Spleen (tissue), 11 donors: ENCODE results near the gene GSDMA. TPM values are rescaled to one million over a fixed set of nuclear protein-coding genes. Genes with fewer than 3 reads are reported as not detected.

Experiments used
- DNase-seq: peaks from one replicate; pipeline ENCODE4 v3.0.0-alpha.2; 2020
- H3K27ac ChIP-seq, 8 donors: fragments of 200-600 bp; sonication (generic) in 7 of 8; 1 replicate in 4 of 8; 2 replicates in 4 of 8; pipeline versions ENCODE4 v1.5.0 to v1.8.0; 2016 to 2021; ENCODE audit warnings: inconsistent platforms in 4 of 8, mild to moderate bottlenecking in 4 of 8, moderate library complexity in 1 of 8
- H3K27me3 ChIP-seq, 7 donors: fragments of 200-600 bp; sonication (generic) in 6 of 7; replicated peaks in 1 of 7; 1 replicate in 4 of 7; 2 replicates in 3 of 7; pipeline versions ENCODE4 v1.5.0 to v1.8.0; 2016 to 2021; ENCODE audit warnings: inconsistent platforms in 3 of 7, mild to moderate bottlenecking in 1 of 7
- H3K36me3 ChIP-seq, 6 donors: fragments of 200-600 bp; sonication (generic) in 5 of 6; 1 replicate in 4 of 6; 2 replicates in 2 of 6; pipeline versions ENCODE4 v1.5.0 to v1.8.0; 2016 to 2021; ENCODE audit warnings: inconsistent platforms in 2 of 6
- H3K4me1 ChIP-seq, 6 donors: fragments of 200-600 bp; sonication (generic) in 5 of 6; 1 replicate in 3 of 6; 2 replicates in 3 of 6; pipeline versions ENCODE4 v1.5.0 to v1.8.0; 2016 to 2021; ENCODE audit warnings: inconsistent platforms in 3 of 6
- H3K4me3 ChIP-seq, 8 donors: fragments of 200-600 bp; sonication (generic) in 7 of 8; 1 replicate in 4 of 8; 2 replicates in 4 of 8; pipeline versions ENCODE4 v1.5.0 to v1.8.0; 2016 to 2021; ENCODE audit warnings: inconsistent platforms in 4 of 8, mild to moderate bottlenecking in 4 of 8, moderate library complexity in 2 of 8
- H3K9me3 ChIP-seq, 8 donors: fragments of 200-600 bp; sonication (generic) in 7 of 8; 1 replicate in 4 of 8; 2 replicates in 4 of 8; pipeline versions ENCODE4 v1.5.0 to v1.8.0; 2016 to 2021; ENCODE audit warnings: inconsistent platforms in 4 of 8
- POLR2A ChIP-seq, 3 donors: fragments of 450-650 bp; IDR thresholded peaks; one replicate each; pipeline ENCODE4 v1.5.1; 2017; ENCODE audit warnings: antibody characterized with exemption in 3 of 3, mild to moderate bottlenecking in 1 of 3
- POLR2AphosphoS5 ChIP-seq, 3 donors: sonication (generic); formaldehyde crosslinking; IDR thresholded peaks; one replicate each; pipeline ENCODE4 v1.5.1; 2017; ENCODE audit warnings: antibody characterized with exemption in 3 of 3
- WGBS, 5 donors: extraction: QIAGEN DNeasy Blood & Tissue Kit in 3 of 5; methylation state at CpG; one replicate each; pipeline versions ENCODE4 v1.1.5 to v1.1.7; 2013 to 2018; 5-methylcytosine and 5-hydroxymethylcytosine counted together
- intact Hi-C: fragments of 100-400 bp; cut with DNase I; formaldehyde crosslinking; loops from one replicate; pipeline ENCODE4 v1.15.0; 2023; ENCODE audit warnings: low total_unique reads
- polyA plus RNA-seq, 3 donors: library from polyadenylated mRNA; stranded (reverse); fragments of 200-250 nt; gene quantifications; one replicate each; pipeline ENCODE4 v1.2.1, GENCODE V29; 2013
- total RNA-seq, 7 donors: library from RNA; depleted of rRNA in 3 of 7; stranded (reverse); fragments of >200 nt in 3 of 7; fragmentation: NEBNext Ultra II Directional in 4 of 7; extraction: Animal tissue kit (Norgen Biotek cat#: 25700) in 4 of 7; gene quantifications; one replicate each; pipeline versions ENCODE4 v1.1.0 to v1.2.1, GENCODE V29; 2016 to 2021
- TF ChIP-seq, protein P1 (sequence below), 11 experiments: fragments of 200-600 bp in 7 of 11; fragments of 450-650 bp in 4 of 11; sonication (generic) in 4 of 11; IDR thresholded peaks in 8 of 11; conservative IDR thresholded peaks in 3 of 11; 1 replicate in 7 of 11; 2 replicates in 4 of 11; pipeline versions ENCODE4 v1.4.0 to v1.8.0; 2016 to 2021; ENCODE audit warnings: antibody characterized with exemption in 11 of 11, inconsistent platforms in 4 of 11, mild to moderate bottlenecking in 1 of 11
- donor health status: healthy with polysubstance abuse.
- donor health status: DM: no; HTN: no; CAD: no; lungs with moderate emphysema.
- donor health status: DM: no; HTN: no; CAD: no.
- donor health status: Bipolar disorder and iron deficiency.
- donor health status: healthy.
- donor health status: DM: no; HTN: no; CAD: no.
- donor health status: DM: yes; HTN: yes; CAD: no.

The GSDMA gene
- total and polyA plus RNA-seq, 10 donors: 0.07 to 1.2 (median 0.41) TPM; not detected in 3

DNA sequence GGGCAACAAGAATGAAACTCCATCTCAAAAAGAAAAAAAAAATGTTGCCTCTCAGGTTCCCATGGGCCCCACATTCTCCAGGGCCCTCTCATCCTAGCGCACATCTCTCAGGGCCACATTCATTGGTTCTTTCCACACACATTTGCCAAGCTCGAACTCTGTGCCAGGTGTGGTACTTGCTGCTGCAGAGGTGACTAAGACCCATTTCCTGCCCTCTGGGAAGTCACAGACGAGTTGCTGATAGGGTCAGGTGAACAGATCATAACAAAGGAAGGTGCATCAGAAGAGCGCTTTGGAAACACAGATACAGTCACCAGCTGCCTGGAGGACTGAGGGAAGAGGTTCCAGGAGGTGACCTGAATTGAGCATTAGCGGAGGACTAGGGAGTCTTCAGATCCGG is 1.0 kb downstream of the GSDMA start:
- Histone ChIP-seq H3K27me3 (no peaks in the 10 kb centered on the region), H3K36me3 (no peaks in the 10 kb centered on the region), H3K27ac (no peak overlapping the region), H3K9me3 (no peaks in the 10 kb centered on the region), H3K4me1 (peaks cover 0 to 33% (median 7%) of the 10 kb centered on the region in 6 donors), H3K4me3 (no peak overlapping the region)
- intact Hi-C loops: loop anchor here (10.0 kb wide), 1 partner anchor 79 kb away; no protein-coding TSS in a partner anchor
- 59 to 74% (median 66%) methylated on average over 6 of the region's 6 CpGs for WGBS, 5 donors
- TF ChIP-seq POLR2A (IDR thresholded peaks at IDR 0.05) (no peak), POLR2AphosphoS5 (IDR thresholded peaks at IDR 0.05) (no peak)
- TF ChIP-seq, protein P1, sequence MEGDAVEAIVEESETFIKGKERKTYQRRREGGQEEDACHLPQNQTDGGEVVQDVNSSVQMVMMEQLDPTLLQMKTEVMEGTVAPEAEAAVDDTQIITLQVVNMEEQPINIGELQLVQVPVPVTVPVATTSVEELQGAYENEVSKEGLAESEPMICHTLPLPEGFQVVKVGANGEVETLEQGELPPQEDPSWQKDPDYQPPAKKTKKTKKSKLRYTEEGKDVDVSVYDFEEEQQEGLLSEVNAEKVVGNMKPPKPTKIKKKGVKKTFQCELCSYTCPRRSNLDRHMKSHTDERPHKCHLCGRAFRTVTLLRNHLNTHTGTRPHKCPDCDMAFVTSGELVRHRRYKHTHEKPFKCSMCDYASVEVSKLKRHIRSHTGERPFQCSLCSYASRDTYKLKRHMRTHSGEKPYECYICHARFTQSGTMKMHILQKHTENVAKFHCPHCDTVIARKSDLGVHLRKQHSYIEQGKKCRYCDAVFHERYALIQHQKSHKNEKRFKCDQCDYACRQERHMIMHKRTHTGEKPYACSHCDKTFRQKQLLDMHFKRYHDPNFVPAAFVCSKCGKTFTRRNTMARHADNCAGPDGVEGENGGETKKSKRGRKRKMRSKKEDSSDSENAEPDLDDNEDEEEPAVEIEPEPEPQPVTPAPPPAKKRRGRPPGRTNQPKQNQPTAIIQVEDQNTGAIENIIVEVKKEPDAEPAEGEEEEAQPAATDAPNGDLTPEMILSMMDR (IDR thresholded peaks at IDR 0.05 in 8 of 11, conservative IDR thresholded peaks at IDR 0.05 in 3 of 11): no peak
- no peak for DNase-seq

- TF ChIP-seq POLR2A (IDR thresholded peaks at IDR 0.05) (no peak), POLR2AphosphoS5 (IDR thresholded peaks at IDR 0.05) (no peak)
- TF ChIP-seq, protein P1 (IDR thresholded peaks at IDR 0.05 in 8 of 11, conservative IDR thresholded peaks at IDR 0.05 in 3 of 11): no peak
- Histone ChIP-seq H3K9me3 (no peaks in the 10 kb centered on the region), H3K27me3 (no peaks in the 10 kb centered on the region), H3K4me3 (no peak overlapping the region), H3K27ac (no peak overlapping the region), H3K36me3 (no peaks in the 10 kb centered on the region), H3K4me1 (peaks cover 0 to 29% (median 0%) of the 10 kb centered on the region in 6 donors)
- intact Hi-C loops: loop anchor here (10.0 kb wide), 1 partner anchor 80 kb away; no protein-coding TSS in a partner anchor
- 65 to 72% (median 67%) methylated on average over 8 of the region's 8 CpGs for WGBS, 5 donors
- no peak for DNase-seq
Measured at GRCh38 chr17:39965017-39965699, 2.4 kb downstream of the GSDMA start.

DNA sequence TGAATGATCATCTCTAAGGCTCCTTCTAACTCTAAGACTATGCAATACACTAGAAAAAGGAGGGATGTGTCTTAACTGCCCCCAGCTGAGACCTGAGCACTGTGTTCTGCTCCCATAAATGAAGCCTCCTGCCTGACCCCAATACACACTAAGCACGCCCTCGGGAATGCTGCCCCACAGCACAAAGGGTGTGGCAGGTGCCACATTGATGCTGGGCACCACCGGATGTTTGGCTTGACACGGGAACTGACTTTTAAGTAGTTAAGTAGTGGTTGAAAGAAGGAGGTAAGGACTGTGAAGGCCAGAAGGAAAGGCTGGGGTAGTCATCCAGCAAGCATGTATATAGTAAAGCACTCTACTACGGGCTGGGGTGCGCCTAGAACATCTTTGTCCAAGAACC is 4.0 kb downstream of the GSDMA start:
- 75 to 96% (median 89%) methylated on average over 6 of the region's 6 CpGs for whole genome bisulfite sequencing, 5 donors
- H3K27me3 ChIP-seq: peaks cover 0 to 11% (median 0%) of the 10 kb centered on the region in 7 donors
- no peaks in the 10 kb centered on the region for H3K9me3 ChIP-seq
- no peak overlapping the region for H3K4me3 ChIP-seq
- DNase-seq: no peak
- no peak for TF ChIP-seq POLR2A (IDR thresholded peaks at IDR 0.05)
- TF ChIP-seq, protein P1 (IDR thresholded peaks at IDR 0.05 in 8 of 11, conservative IDR thresholded peaks at IDR 0.05 in 3 of 11): no peak
- no peak for TF ChIP-seq POLR2AphosphoS5 (IDR thresholded peaks at IDR 0.05)
- H3K27ac ChIP-seq: peak overlapping the region in 2 of 8 donors; percentile 50 to 63
- peaks cover 0 to 37% (median 0%) of the 10 kb centered on the region in 6 donors for H3K4me1 ChIP-seq
- intact Hi-C loops: loop anchor here (10.0 kb wide), 1 partner anchor 82 kb away; no protein-coding TSS in a partner anchor
- H3K36me3 ChIP-seq: no peaks in the 10 kb centered on the region

- 74 to 93% (median 84%) methylated on average over 2 of the region's 2 CpGs for WGBS, 5 donors
Measured at GRCh38 chr17:39968761-39969160, 6.0 kb downstream of the GSDMA start.

More at GRCh38 chr17:39968761-39969160, 6.0 kb downstream of the GSDMA start:
- no peak overlapping the region for H3K27ac ChIP-seq
- DNase-seq: no peak
- intact Hi-C loops: loop anchor here (10.0 kb wide), 1 partner anchor 84 kb away; no protein-coding TSS in a partner anchor
- H3K4me1 ChIP-seq: peaks cover 0 to 40% (median 3%) of the 10 kb centered on the region in 6 donors
- H3K36me3 ChIP-seq: no peaks in the 10 kb centered on the region
- H3K27me3 ChIP-seq: peaks cover 0 to 11% (median 0%) of the 10 kb centered on the region in 7 donors
- TF ChIP-seq POLR2AphosphoS5 (IDR thresholded peaks at IDR 0.05) (no peak), POLR2A (IDR thresholded peaks at IDR 0.05) (no peak)
- TF ChIP-seq, protein P1 (IDR thresholded peaks at IDR 0.05 in 8 of 11, conservative IDR thresholded peaks at IDR 0.05 in 3 of 11): no peak
- no peaks in the 10 kb centered on the region for H3K9me3 ChIP-seq
- H3K4me3 ChIP-seq: no peak overlapping the region
